ENCODE measurements around the gene FDXACB1.

Gene FDXACB1

GRCh38 chr11:111922803-111923202, 43.8 kb upstream of the FDXACB1 start:
- no peak for DNase-seq (ENCODE audit: low spot score)
- no peak overlapping the region for H3K27ac ChIP-seq
- ChIA-PET POLR2A (ENCODE audit: low non-redundant PET) (no interaction called here), CTCF (no interaction called here)
- TF ChIP-seq, protein P1, sequence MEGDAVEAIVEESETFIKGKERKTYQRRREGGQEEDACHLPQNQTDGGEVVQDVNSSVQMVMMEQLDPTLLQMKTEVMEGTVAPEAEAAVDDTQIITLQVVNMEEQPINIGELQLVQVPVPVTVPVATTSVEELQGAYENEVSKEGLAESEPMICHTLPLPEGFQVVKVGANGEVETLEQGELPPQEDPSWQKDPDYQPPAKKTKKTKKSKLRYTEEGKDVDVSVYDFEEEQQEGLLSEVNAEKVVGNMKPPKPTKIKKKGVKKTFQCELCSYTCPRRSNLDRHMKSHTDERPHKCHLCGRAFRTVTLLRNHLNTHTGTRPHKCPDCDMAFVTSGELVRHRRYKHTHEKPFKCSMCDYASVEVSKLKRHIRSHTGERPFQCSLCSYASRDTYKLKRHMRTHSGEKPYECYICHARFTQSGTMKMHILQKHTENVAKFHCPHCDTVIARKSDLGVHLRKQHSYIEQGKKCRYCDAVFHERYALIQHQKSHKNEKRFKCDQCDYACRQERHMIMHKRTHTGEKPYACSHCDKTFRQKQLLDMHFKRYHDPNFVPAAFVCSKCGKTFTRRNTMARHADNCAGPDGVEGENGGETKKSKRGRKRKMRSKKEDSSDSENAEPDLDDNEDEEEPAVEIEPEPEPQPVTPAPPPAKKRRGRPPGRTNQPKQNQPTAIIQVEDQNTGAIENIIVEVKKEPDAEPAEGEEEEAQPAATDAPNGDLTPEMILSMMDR (conservative IDR thresholded peaks at IDR 0.05; ENCODE audit: low read depth): no peak

- TF ChIP-seq, protein P1 (conservative IDR thresholded peaks at IDR 0.05; ENCODE audit: low read depth): no peak
Observed at GRCh38 chr11:111921541-111922230, 42.7 kb upstream of the FDXACB1 start.

DNA sequence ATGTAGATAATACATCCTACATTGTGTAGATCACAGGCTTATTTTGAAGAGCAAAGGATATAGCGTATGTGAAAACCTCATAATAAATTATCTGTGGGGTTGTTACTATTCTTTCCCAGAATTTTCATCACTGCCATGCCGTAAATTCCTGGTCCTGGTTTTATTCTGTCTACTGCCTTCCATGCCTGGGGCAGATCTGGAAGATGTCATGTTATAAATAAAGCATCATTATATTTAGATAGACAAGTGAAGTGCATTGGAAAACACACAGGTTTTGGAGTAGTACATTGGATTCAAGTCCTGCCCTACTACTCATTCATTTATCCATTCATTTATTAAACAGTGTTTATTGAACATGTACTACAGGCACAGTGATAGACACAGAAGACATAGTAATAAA, 41.9 kb upstream of the FDXACB1 start:
- DNase-seq (ENCODE audit: low spot score): no peak
- H3K27ac ChIP-seq: no peak overlapping the region
- ChIA-PET POLR2A (ENCODE audit: low non-redundant PET) (no interaction called here), CTCF (no interaction called here)
- TF ChIP-seq, protein P1 (conservative IDR thresholded peaks at IDR 0.05; ENCODE audit: low read depth): no peak

More at GRCh38 chr11:111921541-111922230, 42.7 kb upstream of the FDXACB1 start:
- no peak overlapping the region for H3K27ac ChIP-seq
- DNase-seq (ENCODE audit: low spot score): no peak
- POLR2A ChIA-PET (ENCODE audit: low non-redundant PET): no interaction called here
- CTCF ChIA-PET: no interaction called here

- POLR2A ChIA-PET (ENCODE audit: low non-redundant PET): interaction anchor here (0.7 kb wide), 1 partner anchor 8 kb away, joined by 4 read pairs; no protein-coding TSS in a partner anchor
- DNase-seq (ENCODE audit: low spot score): peak; percentile 58
- CTCF ChIA-PET: interaction anchor here (0.5 to 1.2 kb wide), 5 partner anchors 13 to 1671 kb away, joined by 3 to 7 read pairs (median 4); no protein-coding TSS in a partner anchor
- TF ChIP-seq, protein P1 (conservative IDR thresholded peaks at IDR 0.05; ENCODE audit: low read depth): no peak
- H3K27ac ChIP-seq: peak within 1 kb of the TSS; percentile 75
Observed at GRCh38 chr11:111918390-111919256, 39.7 kb upstream of the FDXACB1 start, which contains the start of gene C11orf52. Gene C11orf52, plus strand, starts transcription at chr11:111918913. Its CDS starts 60 bp downstream, at chr11:111918973.

GRCh38 chr11:111917788-111918187, 38.8 kb upstream of the FDXACB1 start:
- POLR2A ChIA-PET (ENCODE audit: low non-redundant PET): no interaction called here
- CTCF ChIA-PET: no interaction called here
- TF ChIP-seq, protein P1 (conservative IDR thresholded peaks at IDR 0.05; ENCODE audit: low read depth): no peak
- no peak overlapping the region for H3K27ac ChIP-seq
- no peak for DNase-seq (ENCODE audit: low spot score)

DNA sequence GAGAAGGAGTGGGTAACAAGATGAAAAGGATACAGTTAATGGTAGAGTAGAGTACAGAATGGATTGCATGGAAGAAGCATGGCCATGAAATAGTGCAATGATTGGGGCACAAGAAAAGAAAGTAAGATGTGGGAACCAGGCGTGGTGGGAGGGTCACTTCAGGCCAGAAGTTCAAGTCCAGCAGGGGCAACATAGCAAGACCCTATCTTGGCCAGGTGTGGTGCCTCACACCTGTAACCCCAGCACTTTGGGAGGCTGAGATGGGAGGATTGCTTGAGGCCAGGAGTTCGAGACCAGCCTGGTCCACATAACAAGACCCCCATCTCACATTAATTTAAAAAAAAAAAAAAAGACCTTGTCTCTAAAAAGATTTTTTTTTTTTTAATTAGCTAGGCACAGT, 38.3 kb upstream of the FDXACB1 start:
- DNase-seq (ENCODE audit: low spot score): no peak
- CTCF ChIA-PET: no interaction called here
- POLR2A ChIA-PET (ENCODE audit: low non-redundant PET): no interaction called here
- TF ChIP-seq, protein P1 (conservative IDR thresholded peaks at IDR 0.05; ENCODE audit: low read depth): no peak
- H3K27ac ChIP-seq: no peak overlapping the region

Data from RWPE1 (cell line).